Ishikawa (cell line): ENCODE results near the gene SYNE1.

ENCODE experiments used
- CREB1 ChIP-seq: IDR thresholded peaks from 2 replicates; pipeline ENCODE4 v1.6.1; 2012; ENCODE audit warnings: low read depth
- EP300 ChIP-seq: IDR thresholded peaks from 2 replicates; pipeline ENCODE4 v1.6.1; 2012; ENCODE audit warnings: borderline replicate concordance
- MAX ChIP-seq: IDR thresholded peaks from 2 replicates; pipeline ENCODE4 v1.6.1; 2012
- NFIC ChIP-seq: IDR thresholded peaks from 2 replicates; pipeline ENCODE4 v1.6.1; 2012
- RAD21 ChIP-seq: IDR thresholded peaks from 2 replicates; pipeline ENCODE4 v1.6.1; 2012; ENCODE audit warnings: low read depth
- REST ChIP-seq: IDR thresholded peaks from 2 replicates; pipeline ENCODE4 v1.6.1; 2012; ENCODE audit warnings: low read depth, mild to moderate bottlenecking
- TEAD4 ChIP-seq: IDR thresholded peaks from 2 replicates; pipeline ENCODE4 v1.6.1; 2012
- USF1 ChIP-seq: IDR thresholded peaks from 2 replicates; pipeline ENCODE4 v1.6.1; 2012
- YY1 ChIP-seq: IDR thresholded peaks from 2 replicates; pipeline ENCODE4 v1.6.1; 2012; ENCODE audit warnings: low read depth
- ZBTB7A ChIP-seq: IDR thresholded peaks from 2 replicates; pipeline ENCODE4 v1.6.1; 2012; ENCODE audit warnings: low read depth

GRCh38 chr6:152107973-152108372 is 529.2 kb downstream of the SYNE1 start:
- TF ChIP-seq NFIC = no peak
- TF ChIP-seq REST = no peak
- no peak for TF ChIP-seq ZBTB7A
- TF ChIP-seq MAX = no peak
- TF ChIP-seq RAD21 = no peak
- TF ChIP-seq YY1 = no peak
- TF ChIP-seq TEAD4 = no peak
- TF ChIP-seq EP300 = no peak
- no peak for TF ChIP-seq USF1
- no peak for TF ChIP-seq CREB1
